ENCODE measurements around the gene TBCCD1. TPM values are rescaled to one million over a fixed set of nuclear protein-coding genes. Genes with fewer than 3 reads are reported as not detected.

TBCCD1 gene
- total RNA-seq: 15.6 and 16.4 TPM in 2 replicates
- long read RNA-seq, transcript TBCCD1-201 (8 exons, 2,441 nt): major isoform, 109 of 137 reads
- long read RNA-seq, partial matches to known transcripts: 11 of 137 reads
- long read RNA-seq, other reads (novel, unspliced or antisense): 15 of 137 reads

DNA sequence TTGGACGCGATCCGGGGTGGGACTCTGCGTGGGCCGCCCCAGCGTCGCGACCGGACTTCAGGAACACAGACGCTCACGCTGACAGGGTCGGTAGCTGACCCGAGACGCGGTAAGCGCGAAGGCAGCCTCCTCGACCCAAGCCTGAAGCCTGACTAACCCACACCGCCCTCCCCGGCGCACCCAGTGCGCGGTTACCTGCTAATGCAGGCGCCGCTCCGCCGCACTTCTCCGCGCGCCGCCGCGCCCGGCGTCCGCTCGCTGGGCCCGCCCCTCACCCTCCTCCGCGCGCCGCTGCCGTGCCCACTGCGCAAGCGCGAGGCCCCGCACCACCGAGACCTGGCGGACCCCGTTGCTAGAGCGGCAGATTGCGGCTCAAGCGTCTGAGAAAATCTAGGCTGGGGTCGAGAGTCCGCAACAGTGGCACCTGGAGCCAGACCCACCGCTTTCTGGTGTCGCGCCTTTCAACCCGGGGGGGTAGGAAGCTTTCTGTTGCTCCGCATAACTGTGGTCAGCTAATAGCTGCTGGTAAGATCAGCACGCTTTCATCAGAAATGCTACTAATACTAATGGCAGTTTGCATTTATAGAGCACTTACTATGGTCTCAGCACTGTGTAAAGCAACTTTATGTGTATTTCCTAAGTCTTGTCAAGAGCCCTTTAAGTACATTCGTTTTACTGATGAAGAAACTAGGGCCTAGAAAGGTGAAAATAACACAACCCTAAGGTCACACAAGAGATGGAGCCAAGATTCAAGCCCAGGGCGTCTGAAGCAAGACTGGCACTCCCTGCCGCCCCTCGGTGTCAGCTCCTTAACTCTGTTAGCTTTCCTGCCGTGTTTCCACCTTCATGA is at the start of gene TBCCD1:
Gene TBCCD1, minus strand, starts transcription at position 268 of the 850 bp plus-strand sequence. CDS start 3,010 bp downstream, outside the sequence.
- Mint-ChIP-seq H3K9me3 (ENCODE audit: unreplicated experiment) (no peaks in the 10 kb centered on the region), H3K4me3 (ENCODE audit: unreplicated experiment) (peak within 1 kb of the TSS; percentile 92), H3K27me3 (ENCODE audit: unreplicated experiment) (no peaks in the 10 kb centered on the region), H3K27ac (ENCODE audit: unreplicated experiment) (peak within 1 kb of the TSS; percentile 91), H3K36me3 (ENCODE audit: unreplicated experiment) (peaks cover 5% of the 10 kb centered on the region), H3K4me1 (ENCODE audit: unreplicated experiment) (peaks cover 41% of the 10 kb centered on the region)
- DNase-seq (ENCODE audit: extremely low spot score, unreplicated experiment): peak; percentile 98
- TF ChIP-seq, protein P1, sequence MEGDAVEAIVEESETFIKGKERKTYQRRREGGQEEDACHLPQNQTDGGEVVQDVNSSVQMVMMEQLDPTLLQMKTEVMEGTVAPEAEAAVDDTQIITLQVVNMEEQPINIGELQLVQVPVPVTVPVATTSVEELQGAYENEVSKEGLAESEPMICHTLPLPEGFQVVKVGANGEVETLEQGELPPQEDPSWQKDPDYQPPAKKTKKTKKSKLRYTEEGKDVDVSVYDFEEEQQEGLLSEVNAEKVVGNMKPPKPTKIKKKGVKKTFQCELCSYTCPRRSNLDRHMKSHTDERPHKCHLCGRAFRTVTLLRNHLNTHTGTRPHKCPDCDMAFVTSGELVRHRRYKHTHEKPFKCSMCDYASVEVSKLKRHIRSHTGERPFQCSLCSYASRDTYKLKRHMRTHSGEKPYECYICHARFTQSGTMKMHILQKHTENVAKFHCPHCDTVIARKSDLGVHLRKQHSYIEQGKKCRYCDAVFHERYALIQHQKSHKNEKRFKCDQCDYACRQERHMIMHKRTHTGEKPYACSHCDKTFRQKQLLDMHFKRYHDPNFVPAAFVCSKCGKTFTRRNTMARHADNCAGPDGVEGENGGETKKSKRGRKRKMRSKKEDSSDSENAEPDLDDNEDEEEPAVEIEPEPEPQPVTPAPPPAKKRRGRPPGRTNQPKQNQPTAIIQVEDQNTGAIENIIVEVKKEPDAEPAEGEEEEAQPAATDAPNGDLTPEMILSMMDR (IDR thresholded peaks at IDR 0.05): no peak

DNA sequence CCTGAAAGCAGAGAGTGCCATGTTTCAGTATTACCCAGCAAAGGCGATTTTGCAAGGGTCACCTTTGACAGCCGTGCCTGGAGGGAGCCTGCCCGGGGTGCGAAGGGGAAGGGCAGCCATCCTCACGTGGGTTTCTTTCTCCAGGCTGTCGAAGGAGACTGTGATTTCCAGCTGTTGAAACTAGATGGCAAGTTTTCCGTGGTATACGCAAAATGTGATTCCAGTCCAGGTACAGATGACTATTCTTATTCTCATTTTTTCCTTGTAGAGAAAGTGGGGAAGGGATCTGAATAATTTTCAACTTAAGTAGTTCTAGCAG is 49.1 kb upstream of the TBCCD1 start:
- no peak overlapping the region for H3K4me3 Mint-ChIP-seq (ENCODE audit: unreplicated experiment)
- no peak overlapping the region for H3K27ac Mint-ChIP-seq (ENCODE audit: unreplicated experiment)
- no peak for DNase-seq (ENCODE audit: extremely low spot score, unreplicated experiment)
- H3K36me3 Mint-ChIP-seq (ENCODE audit: unreplicated experiment): no peaks in the 10 kb centered on the region
- TF ChIP-seq, protein P1 (IDR thresholded peaks at IDR 0.05): no peak
- no peaks in the 10 kb centered on the region for H3K9me3 Mint-ChIP-seq (ENCODE audit: unreplicated experiment)
- peaks cover 20% of the 10 kb centered on the region for H3K4me1 Mint-ChIP-seq (ENCODE audit: unreplicated experiment)
- H3K27me3 Mint-ChIP-seq (ENCODE audit: unreplicated experiment): peaks cover 31% of the 10 kb centered on the region

DNA sequence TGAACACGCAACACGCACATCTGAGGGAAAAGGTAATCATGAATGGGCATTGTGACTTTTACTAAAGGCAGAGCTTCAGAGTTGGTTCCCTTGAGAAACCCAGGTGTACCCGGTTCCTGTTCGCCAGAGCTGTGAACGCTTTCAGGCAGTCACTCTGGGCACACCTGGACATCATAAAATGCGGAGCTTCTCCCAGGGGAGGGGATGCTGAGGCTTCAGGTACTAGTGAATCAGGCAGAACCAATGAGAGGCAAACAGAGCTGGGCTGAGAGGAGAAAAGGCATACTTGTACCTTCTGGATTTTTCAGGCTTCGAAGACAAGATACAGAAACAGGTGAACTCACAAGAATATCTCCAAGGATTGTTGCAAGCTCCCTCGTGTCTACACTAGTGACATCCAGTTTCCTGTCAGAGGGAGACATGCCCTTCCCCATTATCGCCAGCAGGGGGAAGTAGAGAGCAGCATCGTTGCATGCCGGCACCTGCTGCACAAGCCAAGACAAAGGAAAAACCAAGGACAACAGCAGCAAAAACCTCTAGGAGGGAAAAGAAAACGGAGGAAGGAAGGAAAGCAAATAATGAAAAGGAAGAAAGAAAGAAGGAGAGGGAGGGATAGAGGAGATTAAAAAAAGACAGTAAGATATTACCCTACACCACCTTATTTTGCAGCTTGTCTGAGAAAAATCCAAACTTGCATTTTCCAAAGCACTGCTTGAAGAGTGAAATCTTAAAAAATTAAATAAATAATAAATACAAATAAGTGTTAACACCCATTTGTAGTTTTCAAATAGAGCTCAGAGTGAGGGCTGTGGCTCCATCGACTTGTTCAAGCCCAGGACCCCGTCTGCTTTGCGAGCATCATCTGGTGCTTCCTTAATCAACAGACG is 47.7 kb upstream of the TBCCD1 start:
- peak; percentile 91 for DNase-seq (ENCODE audit: extremely low spot score, unreplicated experiment)
- TF ChIP-seq, protein P1 (IDR thresholded peaks at IDR 0.05): peak; percentile 96
- Mint-ChIP-seq H3K4me1 (ENCODE audit: unreplicated experiment) (peaks cover 20% of the 10 kb centered on the region), H3K9me3 (ENCODE audit: unreplicated experiment) (no peaks in the 10 kb centered on the region), H3K27me3 (ENCODE audit: unreplicated experiment) (peaks cover 27% of the 10 kb centered on the region), H3K4me3 (ENCODE audit: unreplicated experiment) (no peak overlapping the region), H3K27ac (ENCODE audit: unreplicated experiment) (no peak overlapping the region), H3K36me3 (ENCODE audit: unreplicated experiment) (no peaks in the 10 kb centered on the region)

GRCh38 chr3:186614266-186614596 is 47.1 kb upstream of the TBCCD1 start:
- Mint-ChIP-seq H3K27me3 (ENCODE audit: unreplicated experiment) (peaks cover 27% of the 10 kb centered on the region), H3K36me3 (ENCODE audit: unreplicated experiment) (no peaks in the 10 kb centered on the region), H3K4me3 (ENCODE audit: unreplicated experiment) (no peak overlapping the region), H3K9me3 (ENCODE audit: unreplicated experiment) (no peaks in the 10 kb centered on the region), H3K4me1 (ENCODE audit: unreplicated experiment) (peaks cover 20% of the 10 kb centered on the region), H3K27ac (ENCODE audit: unreplicated experiment) (no peak overlapping the region)
- no peak for DNase-seq (ENCODE audit: extremely low spot score, unreplicated experiment)
- TF ChIP-seq, protein P1 (IDR thresholded peaks at IDR 0.05): no peak
